Retinal pigment epithelial cell (primary cell): ENCODE measurements around the gene UBAP2.

Experiments used
- DNase-seq: peaks from one replicate; pipeline ENCODE4 v3.0.0-alpha.2; 2010; ENCODE audit warnings: low read depth
- H3K4me3 ChIP-seq: 2 replicates; pipeline ENCODE4 v1.5.1; 2011; ENCODE audit warnings: mild to moderate bottlenecking, low read length, control low read depth, moderate library complexity
- TF ChIP-seq, protein P1 (sequence below): conservative IDR thresholded peaks from 2 replicates; pipeline ENCODE4 v1.5.1; 2011; ENCODE audit warnings: low read depth, low read length, control low read depth, inconsistent platforms

The UBAP2 gene

DNA sequence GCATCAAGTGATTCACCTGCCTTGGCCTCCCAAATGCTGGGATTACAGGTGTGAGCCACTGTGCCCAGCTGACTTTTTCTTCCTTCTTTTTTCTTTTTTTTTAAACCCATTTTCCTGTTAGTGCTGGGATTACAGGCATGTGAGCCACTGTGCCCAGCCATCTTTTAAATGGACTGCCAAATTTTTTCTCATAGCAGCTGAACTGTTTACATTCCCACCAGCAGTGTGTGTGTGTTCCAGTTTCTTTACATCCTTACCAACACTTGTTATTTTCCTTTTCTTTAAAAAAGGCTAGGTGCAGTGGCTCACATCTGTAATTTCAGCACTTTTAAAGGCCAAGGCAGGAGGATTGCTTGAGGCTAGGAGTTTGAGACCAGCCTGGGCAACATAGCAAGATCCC lies 154.8 kb downstream of the UBAP2 start:
- no peak for DNase-seq
- TF ChIP-seq, protein P1, sequence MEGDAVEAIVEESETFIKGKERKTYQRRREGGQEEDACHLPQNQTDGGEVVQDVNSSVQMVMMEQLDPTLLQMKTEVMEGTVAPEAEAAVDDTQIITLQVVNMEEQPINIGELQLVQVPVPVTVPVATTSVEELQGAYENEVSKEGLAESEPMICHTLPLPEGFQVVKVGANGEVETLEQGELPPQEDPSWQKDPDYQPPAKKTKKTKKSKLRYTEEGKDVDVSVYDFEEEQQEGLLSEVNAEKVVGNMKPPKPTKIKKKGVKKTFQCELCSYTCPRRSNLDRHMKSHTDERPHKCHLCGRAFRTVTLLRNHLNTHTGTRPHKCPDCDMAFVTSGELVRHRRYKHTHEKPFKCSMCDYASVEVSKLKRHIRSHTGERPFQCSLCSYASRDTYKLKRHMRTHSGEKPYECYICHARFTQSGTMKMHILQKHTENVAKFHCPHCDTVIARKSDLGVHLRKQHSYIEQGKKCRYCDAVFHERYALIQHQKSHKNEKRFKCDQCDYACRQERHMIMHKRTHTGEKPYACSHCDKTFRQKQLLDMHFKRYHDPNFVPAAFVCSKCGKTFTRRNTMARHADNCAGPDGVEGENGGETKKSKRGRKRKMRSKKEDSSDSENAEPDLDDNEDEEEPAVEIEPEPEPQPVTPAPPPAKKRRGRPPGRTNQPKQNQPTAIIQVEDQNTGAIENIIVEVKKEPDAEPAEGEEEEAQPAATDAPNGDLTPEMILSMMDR, result no peak
- no peak overlapping the region for H3K4me3 ChIP-seq

DNA sequence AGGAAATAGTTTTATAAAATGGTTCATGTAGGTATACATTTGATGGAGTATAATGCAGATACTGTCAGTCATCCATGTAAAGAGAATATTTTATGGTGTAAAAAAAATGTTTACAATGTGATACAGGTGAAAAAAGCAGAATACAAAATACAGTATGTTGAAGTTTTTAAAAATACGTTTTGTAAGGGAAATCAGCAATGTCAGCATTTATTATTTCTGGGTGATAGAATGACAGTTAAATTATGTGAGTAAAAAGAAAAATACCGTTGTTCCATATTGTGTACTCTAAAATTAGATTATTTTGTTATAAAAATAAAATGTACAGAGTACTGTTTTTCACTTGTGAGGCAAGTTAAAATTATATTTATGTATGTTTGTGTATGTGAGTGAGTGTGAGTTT lies 162.7 kb downstream of the UBAP2 start:
- DNase-seq, result no peak
- TF ChIP-seq, protein P1, result no peak
- H3K4me3 ChIP-seq, result no peak overlapping the region

DNA sequence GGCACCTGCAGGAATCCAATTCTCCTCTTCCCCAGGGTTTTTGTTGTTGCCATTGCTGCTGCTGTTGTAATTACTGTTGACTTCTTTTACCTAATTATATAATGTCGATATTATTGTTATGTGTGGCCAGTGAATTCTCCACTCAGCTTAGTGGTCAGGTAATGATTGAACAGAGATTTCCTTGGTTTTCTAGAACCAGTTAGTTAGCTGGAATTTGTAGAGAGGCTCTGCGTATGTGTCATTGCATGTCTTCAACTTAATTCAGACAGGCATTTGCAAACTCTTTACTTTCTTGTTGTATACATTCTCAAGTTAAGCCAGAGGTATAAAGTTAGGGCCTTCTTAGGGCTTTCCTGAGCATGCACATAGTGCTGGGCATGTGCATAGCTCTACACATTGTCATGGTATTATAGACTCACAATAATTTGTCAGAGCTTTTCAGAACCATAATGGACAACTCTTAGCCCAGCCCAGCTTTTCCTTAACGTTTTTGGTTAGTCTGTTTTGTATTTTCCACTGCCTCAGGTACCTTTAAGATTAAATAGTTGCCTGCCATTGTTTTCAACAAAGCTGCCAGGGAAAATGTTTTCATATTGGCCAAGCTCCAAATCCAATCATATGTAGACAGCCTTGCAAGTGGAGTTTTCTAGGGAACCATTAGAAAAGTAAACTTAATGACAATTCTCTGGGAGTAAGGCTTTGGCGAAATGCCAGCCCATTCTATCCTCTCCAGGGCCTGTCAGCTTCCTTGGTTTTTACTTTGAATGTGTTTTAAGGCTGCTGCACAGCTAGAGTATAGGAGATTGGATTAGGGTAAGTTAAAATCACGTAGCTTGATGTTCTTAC lies 163.6 kb downstream of the UBAP2 start:
- TF ChIP-seq, protein P1, result no peak
- H3K4me3 ChIP-seq, result no peak overlapping the region
- peak; percentile 80 for DNase-seq

DNA sequence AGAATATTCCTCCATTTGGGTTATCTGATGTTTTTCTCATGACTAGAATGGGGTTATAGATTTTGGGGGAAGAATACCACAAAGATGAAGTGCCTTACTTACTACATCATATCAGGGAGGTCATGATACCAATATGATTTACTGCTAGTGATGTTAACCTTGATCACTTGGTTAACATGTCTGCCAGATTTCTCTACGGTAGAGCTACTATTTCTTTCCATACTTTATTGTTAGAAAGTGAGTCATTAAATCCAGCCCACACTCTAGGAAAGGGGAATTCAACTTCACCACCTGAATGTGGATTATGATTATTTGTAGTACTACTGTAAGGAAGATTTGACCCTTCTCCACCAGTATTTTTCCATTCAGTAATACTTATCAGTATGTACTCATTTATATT lies 167.1 kb downstream of the UBAP2 start:
- no peak overlapping the region for H3K4me3 ChIP-seq
- no peak for DNase-seq
- TF ChIP-seq, protein P1, result no peak

DNA sequence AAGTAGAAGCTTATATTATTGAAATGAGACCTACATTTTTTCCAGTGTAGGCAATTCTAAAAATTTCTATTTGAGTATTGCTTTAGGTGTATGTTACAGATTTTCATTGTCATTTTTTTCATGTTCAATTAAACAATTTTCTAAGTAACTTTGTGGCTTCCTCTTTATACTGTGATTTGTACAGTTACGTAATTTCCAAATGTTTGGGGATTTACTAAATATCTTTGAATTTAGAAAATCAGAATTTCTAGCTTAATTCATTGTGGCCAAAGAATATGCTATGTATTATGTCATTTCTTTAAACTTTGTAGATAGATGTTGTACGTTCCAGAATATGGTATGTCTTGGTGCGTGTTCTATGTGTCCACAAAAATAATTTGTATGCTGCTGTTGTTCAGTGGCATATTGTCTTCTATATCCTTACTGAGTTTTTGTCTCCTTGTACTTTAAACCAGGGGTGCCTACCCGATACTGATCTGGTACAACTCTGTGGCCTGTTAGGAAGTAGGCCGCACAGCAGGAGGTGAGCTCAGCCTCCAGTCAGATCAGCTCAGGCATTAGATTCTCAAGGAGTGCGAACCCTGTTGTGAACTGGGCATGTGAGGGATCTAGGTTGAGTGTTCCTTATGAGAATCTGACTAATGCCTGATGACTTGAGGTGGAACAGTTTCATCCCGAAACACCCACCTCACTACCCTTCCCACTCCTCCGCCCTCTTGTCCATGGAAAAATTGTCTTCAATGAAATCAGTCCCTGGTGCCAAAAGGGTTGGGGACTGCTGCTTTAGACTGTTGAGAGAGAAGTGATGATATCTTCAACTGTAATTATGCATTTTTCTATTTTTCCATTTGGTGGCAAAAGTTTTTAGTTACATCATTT lies 168.2 kb downstream of the UBAP2 start:
- H3K4me3 ChIP-seq, result no peak overlapping the region
- TF ChIP-seq, protein P1, result no peak
- no peak for DNase-seq

DNA sequence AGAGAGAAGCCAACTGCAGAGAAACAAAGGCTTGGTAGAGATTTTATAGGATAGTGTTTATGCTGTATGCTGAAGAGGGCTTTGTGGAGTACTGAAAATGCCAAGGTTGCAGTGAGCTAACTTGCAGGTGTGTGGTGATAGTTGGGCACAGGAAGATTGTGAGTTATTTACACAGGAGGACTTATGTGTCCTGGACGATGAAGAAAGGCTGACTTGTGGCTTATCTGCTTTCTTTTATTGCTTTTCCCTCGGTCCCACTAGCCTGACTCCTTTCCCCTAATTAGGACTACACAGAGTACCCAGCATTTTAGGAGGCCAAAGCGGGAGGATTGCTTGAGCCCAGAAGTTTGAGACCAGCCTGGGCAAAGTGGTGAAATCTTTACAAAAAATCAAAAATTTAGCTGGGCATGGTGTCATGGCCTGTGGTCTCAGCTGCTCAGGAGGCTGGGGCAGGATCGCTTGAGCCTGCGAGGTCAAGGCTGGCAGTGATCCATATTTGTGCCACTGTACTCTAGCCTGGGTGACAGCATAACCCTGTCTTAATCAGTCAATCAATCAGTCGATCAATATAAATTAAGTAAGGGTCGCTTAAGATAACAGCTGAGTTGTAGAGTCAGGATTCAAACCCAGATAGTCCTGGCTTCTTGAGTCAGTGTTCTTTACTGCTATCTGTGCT lies 169.9 kb downstream of the UBAP2 start:
- no peak overlapping the region for H3K4me3 ChIP-seq
- TF ChIP-seq, protein P1, result no peak
- DNase-seq, result no peak
